ACHN (cell line): Measurements from ENCODE around the gene TIAM2.

ENCODE experiments used
- DNase-seq: peaks from one replicate; pipeline ENCODE4 v3.0.0-alpha.2; 2015
- in situ Hi-C: cut with HindIII; loops from 2 replicates; pipeline ENCODE4 v1.10.0; 2017; ENCODE audit warnings: low sequenced_read_pairs, low pct_ligation_motif_present, low pct_unique_long_range_greater_than_20kb

The TIAM2 gene

DNA sequence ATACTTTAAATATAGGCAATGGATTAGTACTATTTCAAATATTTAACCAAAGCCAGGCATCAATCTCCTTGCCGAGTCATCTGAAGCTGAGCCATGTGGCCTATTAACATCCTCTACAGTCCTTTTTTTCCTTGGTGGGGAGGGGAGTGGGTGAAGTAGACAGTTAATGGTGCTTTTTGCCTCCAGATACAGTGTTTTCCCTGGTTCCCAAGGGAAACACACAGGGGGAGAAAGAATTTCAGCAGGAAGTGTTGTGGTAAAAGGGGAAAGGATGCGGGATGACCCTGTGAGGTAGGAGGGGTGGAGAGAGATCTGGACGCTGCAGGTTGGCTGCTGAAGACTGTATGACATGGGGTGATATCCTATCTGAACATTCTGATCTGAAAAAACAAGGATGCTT is 278.3 kb downstream of the TIAM2 start:
- in situ Hi-C loops, result no loop called here
- DNase-seq, result peak; percentile 85

DNA sequence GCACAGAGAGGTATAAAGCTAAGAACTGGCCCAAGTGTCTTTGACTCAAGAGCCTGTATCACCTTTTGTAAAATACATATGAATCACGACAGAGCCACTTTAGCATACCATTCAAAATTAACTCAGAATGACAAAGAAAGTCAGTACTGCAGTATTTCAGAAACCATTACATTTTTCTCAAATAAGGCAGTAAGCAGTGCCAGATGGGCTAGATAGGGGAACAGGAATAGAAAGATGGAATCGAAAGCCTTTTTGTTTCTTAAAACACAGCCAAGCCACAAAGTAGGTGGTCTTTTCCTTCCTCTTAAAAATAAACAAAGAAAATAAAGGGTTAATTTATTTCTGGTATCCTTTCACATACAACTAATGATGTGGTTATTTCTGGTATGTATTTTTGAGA is 279.0 kb downstream of the TIAM2 start:
- DNase-seq, result no peak
- in situ Hi-C loops, result no loop called here

DNA sequence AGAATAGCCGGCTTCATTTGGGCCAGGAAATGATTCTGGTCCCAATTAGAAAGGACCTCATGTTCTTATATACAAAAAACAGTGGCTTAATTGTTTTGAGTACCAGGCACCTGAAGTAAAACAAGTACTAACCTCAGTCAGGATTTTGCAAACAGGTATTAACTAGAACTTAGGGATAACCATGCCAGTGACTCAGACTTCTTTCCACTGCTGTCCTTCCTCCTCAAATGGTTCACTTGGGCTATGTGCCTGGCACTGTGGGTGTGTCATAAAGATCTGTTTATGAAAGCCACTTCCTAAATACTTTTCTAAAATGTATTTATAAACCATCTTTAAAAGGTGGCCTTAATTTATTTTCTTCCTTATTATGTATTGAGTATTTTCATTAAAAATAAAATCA is 279.4 kb downstream of the TIAM2 start:
- in situ Hi-C loops, result no loop called here
- peak; percentile 6 for DNase-seq

- DNase-seq, result no peak
- in situ Hi-C loops, result no loop called here
Measured at GRCh38 chr6:155275808-155276480, 280.8 kb downstream of the TIAM2 start.

- DNase-seq, result no peak
Measured at GRCh38 chr6:155276638-155277037, 281.5 kb downstream of the TIAM2 start.

DNA sequence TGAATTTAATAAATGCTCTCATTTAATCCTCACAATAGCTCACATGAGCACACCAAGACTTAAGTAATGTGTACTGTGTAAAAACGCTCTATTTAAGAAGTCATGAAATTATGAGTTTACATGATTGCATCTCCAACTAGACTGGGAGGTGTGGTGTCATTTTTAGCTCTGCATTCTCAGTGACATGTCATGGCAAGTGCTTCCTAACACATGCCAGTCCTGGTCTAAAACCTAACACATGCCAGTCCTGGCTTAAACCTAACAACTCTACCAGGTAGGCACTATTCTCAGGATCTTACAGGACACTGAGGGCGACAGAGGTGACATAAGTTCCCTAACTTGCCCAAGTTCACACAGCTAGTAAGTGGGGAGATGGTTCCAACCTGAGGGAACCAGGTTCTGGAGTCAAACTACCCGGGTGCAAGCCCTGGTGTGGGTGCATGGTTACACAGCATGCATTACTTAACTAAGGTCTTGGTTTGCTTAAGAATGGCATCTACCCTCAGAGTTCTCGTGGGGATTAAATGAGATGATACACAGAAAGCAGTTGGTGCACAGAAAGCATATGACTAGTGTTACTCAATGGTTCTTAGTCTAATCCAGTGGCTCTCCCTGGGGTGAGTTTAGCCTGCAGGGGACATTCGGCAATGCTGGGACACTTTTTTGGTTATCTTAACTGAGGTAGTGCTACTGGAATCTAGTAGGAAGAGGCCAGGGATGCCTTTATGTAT is 283.4 kb downstream of the TIAM2 start:
- in situ Hi-C loops, result no loop called here
- no peak for DNase-seq

More at GRCh38 chr6:155276638-155277037, 281.5 kb downstream of the TIAM2 start:
- in situ Hi-C loops, result no loop called here

DNA sequence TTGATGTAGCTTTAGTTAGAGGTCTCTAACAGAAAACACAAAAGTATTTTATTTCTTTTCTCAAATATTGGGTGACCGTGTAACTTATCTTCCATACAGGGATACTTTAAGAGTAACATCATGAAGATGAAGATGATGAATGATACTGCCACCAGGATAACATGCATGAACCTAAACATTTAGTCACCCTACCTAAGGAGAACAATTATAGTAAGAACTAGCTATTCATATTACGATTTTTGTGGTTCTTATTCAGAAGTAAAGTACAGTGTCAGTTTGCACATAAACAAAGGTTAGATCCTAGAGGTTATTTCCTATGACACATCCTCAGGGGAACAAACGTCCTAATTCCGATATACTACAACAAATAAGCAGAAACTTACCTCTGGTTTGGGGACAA is 289.7 kb downstream of the TIAM2 start:
- DNase-seq, result no peak
- in situ Hi-C loops, result no loop called here

DNA sequence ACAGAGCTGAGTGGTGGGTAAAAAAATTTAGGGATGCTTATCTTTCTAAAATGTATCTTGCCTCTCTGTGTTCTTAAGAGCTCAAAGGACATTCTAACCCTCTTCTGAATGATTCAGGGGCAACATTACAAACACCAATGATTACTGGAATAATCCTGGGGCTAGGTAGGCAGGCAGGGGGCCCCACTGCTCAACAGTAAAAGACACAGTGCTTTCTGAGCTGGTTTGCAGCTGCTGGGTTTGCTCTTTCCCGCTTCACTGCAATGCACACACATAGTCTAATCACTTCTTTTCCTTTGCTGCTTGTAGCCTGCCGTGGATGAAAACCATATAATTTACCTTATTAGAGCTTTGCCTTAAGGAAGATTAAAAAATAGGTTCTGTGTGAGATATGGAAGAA is 292.6 kb downstream of the TIAM2 start:
- in situ Hi-C loops, result no loop called here
- DNase-seq, result no peak

DNA sequence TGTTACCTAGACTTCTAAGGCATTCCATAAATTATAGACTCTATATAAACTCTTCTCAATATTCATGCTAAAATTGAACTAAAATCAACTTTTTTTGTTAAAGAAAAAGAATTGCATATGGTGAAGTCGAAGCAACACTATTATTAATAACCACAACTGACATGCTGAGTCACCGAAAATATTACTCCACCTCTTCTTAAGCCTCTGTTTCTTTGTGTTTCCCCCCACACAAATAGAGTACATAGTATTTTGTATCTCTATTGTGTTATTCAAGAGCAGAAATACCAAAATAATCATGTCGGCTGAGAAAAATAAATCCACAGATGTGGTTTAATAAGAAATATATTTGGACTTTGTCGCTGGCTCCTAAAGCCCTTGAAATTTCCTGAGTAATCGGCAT is 295.4 kb downstream of the TIAM2 start:
- in situ Hi-C loops, result no loop called here
- DNase-seq, result no peak

DNA sequence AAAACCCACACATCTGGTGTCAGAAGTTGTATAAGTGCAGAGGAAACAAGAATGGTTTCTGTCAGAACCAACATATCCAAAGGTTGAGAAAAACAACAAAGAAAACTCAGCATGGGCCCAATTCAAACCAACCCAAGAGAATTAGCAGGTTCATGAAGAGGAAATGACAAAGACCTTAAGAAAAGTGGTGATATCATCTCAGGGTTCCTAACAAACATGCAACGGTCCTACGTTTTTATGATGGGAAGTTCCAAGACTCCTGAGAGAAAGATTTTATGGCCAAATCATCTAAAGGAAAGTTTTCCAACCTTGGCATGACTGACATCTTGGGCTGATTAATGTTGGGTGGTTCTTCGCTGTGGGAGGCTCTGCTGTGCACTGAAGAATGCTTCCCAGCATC is 296.2 kb downstream of the TIAM2 start:
- in situ Hi-C loops, result no loop called here
- no peak for DNase-seq

DNA sequence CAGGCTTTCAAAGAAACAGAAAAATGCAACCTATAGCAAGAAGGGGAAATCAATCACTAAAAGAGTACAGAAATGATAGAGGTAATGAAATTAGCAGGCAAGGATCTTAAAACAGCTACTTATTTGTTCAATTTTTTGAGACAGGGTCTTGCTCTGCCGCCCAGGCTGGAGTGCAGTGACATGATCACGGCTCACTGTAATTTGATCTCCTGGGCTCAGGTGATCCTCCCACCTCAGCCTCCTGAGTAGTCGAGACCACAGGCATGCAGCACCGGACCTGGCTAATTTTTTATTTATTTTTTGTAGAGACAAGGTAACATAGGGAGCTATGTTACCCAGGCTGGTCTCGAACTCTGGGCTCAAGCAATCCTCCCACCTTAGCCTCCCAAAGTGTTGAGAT is 297.6 kb downstream of the TIAM2 start:
- in situ Hi-C loops, result no loop called here
- no peak for DNase-seq

DNA sequence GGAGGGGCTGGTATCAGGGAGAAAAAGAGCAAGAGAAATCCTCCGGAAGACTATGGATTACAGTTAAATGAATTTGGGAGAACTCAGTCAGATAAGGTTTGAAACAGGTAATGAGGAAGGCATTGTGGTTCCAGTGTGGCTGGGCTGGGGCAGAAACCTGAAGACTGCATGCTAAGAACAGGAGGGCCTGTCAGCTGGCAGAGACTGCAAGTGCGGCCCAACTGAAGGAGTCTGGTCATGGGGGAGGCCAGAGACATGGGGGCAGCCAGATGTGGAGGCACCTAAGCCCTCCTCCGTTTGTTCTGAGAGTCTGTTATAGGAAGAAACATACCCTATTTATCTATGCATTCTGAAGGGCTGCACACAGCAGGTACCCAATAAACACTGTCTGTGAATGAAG is 302.6 kb downstream of the TIAM2 start:
- in situ Hi-C loops, result no loop called here
- no peak for DNase-seq

DNA sequence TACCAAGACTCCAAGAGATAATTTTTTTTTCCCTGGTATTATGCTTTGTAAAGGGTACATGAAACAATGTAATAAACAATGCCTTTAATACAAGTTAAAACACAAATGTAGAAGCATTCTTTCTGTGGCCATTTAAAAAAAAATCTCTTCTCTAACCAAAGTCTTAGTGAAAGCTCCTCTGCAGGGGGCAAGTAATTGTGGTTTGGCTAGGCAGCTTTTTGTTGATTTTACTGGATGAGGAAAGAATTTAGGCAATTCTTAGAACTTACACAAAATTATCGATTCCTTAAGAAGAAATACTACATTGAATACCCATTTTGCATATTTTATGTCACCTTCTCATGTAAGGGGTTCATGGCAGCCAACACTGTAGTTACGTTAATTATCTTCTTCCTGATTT is 306.8 kb downstream of the TIAM2 start:
- no peak for DNase-seq
- in situ Hi-C loops, result no loop called here

- DNase-seq, result no peak
- in situ Hi-C loops, result no loop called here
Measured at GRCh38 chr6:155303361-155303870, 308.3 kb downstream of the TIAM2 start.

GRCh38 chr6:155306958-155307357 is 311.8 kb downstream of the TIAM2 start:
- no peak for DNase-seq
- in situ Hi-C loops, result no loop called here
